ENCODE results near the gene REG1A. TPM values are rescaled to one million over a fixed set of nuclear protein-coding genes. Genes with fewer than 3 reads are reported as not detected.

The REG1A gene
- not detected in 2 replicates for total RNA-seq (2011; cell fraction: chromatin; rRNA removed; ENCODE audit: low replicate concordance)
- total RNA-seq (2011; cell fraction: nucleolus; rRNA removed): not detected in 2 replicates
- total RNA-seq (2011; cell fraction: nucleoplasm; rRNA removed): not detected in 2 replicates
- total RNA-seq (2014; rRNA removed) (not detected in 2 replicates), total RNA-seq (2014; rRNA removed; fragmentation: Illumina TruSeq; extraction: Trizol) (not detected in 2 replicates), total RNA-seq (2015; rRNA removed; fragmentation: Illumina TruSeq; extraction: Trizol) (not detected in 2 replicates), total RNA-seq (2021) (3.1 and 4.9 TPM in 2 replicates), polyA plus RNA-seq (2011; rRNA removed) (not detected in 2 replicates), polyA plus RNA-seq (2014; fragmentation: Illumina TruSeq; extraction: Trizol) (not detected in 2 replicates), polyA plus RNA-seq (2014; fragmentation: Nextera tagmentation; extraction: Ambion mirVana) (not detected), polyA plus RNA-seq (2014; rRNA removed) (not detected in 2 replicates), polyA minus RNA-seq (2011; rRNA and poly(A)+ RNA removed) (not detected in 2 replicates), Bru-seq, nascent RNA (not detected), BruChase-seq, experiment 1, labeled RNA remaining after a 2-hour chase (not detected), BruChase-seq, experiment 2, labeled RNA remaining after a 6-hour chase (not detected)
- not detected in 2 replicates for polyA plus RNA-seq (2011; cell fraction: cytosol; rRNA removed)
- not detected in 2 replicates for polyA plus RNA-seq (2011; cell fraction: nucleus; rRNA removed)
- not detected in 2 replicates for polyA plus RNA-seq (2012)
- not detected in 2 replicates for polyA minus RNA-seq (2011; cell fraction: cytosol; rRNA and poly(A)+ RNA removed)
- not detected in 2 replicates for polyA minus RNA-seq (2011; cell fraction: nucleus; rRNA and poly(A)+ RNA removed)
- long read RNA-seq, experiment 1: 0 reads
- long read RNA-seq, experiment 2: 0 reads
- long read RNA-seq, experiment 3: 0 reads

GRCh38 chr2:79120194-79120713, at the start of gene REG1A:
REG1A (plus strand) TSS chr2:79120488; CDS start chr2:79120862, 374 bp downstream.
- no peak within 1 kb of the TSS for H2AFZ ChIP-seq (ENCODE audit: low read depth, low read length)
- POLR2A ChIA-PET: no interaction called here
- no peaks in the 10 kb centered on the region for H4K20me1 ChIP-seq (replicated peaks; ENCODE audit: control insufficient read depth, insufficient read depth, low read length)
- no peak within 1 kb of the TSS for H3K4me3 ChIP-seq
- TF ChIP-seq SIRT6 (IDR thresholded peaks at IDR 0.05; ENCODE audit: low read depth, low read length) (no peak), SRSF3 (IDR thresholded peaks at IDR 0.05; ENCODE audit: insufficient read depth, low read length) (no peak), TGIF2 (CRISPR knock-in tag; IDR thresholded peaks at IDR 0.05) (no peak), MCM7 (IDR thresholded peaks at IDR 0.05) (no peak), CTCFL (IDR thresholded peaks at IDR 0.05; ENCODE audit: borderline replicate concordance, insufficient read depth, low read depth, low read length, poor library complexity, severe bottlenecking) (no peak), SMARCE1 (IDR thresholded peaks at IDR 0.05) (no peak)
- TF ChIP-seq, protein P1, sequence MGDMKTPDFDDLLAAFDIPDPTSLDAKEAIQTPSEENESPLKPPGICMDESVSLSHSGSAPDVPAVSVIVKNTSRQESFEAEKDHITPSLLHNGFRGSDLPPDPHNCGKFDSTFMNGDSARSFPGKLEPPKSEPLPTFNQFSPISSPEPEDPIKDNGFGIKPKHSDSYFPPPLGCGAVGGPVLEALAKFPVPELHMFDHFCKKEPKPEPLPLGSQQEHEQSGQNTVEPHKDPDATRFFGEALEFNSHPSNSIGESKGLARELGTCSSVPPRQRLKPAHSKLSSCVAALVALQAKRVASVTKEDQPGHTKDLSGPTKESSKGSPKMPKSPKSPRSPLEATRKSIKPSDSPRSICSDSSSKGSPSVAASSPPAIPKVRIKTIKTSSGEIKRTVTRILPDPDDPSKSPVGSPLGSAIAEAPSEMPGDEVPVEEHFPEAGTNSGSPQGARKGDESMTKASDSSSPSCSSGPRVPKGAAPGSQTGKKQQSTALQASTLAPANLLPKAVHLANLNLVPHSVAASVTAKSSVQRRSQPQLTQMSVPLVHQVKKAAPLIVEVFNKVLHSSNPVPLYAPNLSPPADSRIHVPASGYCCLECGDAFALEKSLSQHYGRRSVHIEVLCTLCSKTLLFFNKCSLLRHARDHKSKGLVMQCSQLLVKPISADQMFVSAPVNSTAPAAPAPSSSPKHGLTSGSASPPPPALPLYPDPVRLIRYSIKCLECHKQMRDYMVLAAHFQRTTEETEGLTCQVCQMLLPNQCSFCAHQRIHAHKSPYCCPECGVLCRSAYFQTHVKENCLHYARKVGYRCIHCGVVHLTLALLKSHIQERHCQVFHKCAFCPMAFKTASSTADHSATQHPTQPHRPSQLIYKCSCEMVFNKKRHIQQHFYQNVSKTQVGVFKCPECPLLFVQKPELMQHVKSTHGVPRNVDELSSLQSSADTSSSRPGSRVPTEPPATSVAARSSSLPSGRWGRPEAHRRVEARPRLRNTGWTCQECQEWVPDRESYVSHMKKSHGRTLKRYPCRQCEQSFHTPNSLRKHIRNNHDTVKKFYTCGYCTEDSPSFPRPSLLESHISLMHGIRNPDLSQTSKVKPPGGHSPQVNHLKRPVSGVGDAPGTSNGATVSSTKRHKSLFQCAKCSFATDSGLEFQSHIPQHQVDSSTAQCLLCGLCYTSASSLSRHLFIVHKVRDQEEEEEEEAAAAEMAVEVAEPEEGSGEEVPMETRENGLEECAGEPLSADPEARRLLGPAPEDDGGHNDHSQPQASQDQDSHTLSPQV (IDR thresholded peaks at IDR 0.05): no peak
- no peaks in the 10 kb centered on the region for H3K4me1 ChIP-seq (replicated peaks in 1 of 2; ENCODE audit: control insufficient read depth in 2 of 2, insufficient read depth in 2 of 2, low read length in 2 of 2)
- no peaks in the 10 kb centered on the region for H3K9me1 ChIP-seq (ENCODE audit: control insufficient read depth, insufficient read depth, low read length)
- no peaks in the 10 kb centered on the region for H3K9me3 ChIP-seq (replicated peaks; ENCODE audit: control insufficient read depth, insufficient read depth, low read depth, low read length)
- CTCF ChIA-PET (ENCODE audit: low intra/inter-chr PET ratio): no interaction called here
- no peaks in the 10 kb centered on the region for H3K27me3 ChIP-seq (ENCODE audit: control insufficient read depth in 2 of 2, insufficient read depth in 2 of 2, low read length in 2 of 2)
- no peak within 1 kb of the TSS for H3K4me2 ChIP-seq (ENCODE audit: insufficient read depth, low read length)
- no TSS peak for BruUV-seq (replicated peaks)
- 0% methylated on average over 6 of the region's 6 CpGs for WGBS (ENCODE audit: insufficient coverage, low coverage, missing lambda C conversion rate)
- DNase-seq (ENCODE audit: extremely low read depth in 1 of 4, low spot score in 3 of 4) (no peak), FAIRE-seq (no peak), ATAC-seq (no peak)
- H3K79me2 ChIP-seq (ENCODE audit: control insufficient read depth, insufficient read depth, low read length): no peaks in the 10 kb centered on the region
- intact Hi-C loops (cut with micrococcal nuclease) (no loop called here), in situ Hi-C loops (cut with MboI) (no loop called here)
- no peaks in the 10 kb centered on the region for H3K36me3 ChIP-seq (ENCODE audit: control insufficient read depth, insufficient read depth, low read length)
- H3K9ac ChIP-seq (ENCODE audit: insufficient read depth in 1 of 2, low read depth in 2 of 2, low read length in 2 of 2): no peak within 1 kb of the TSS
- H3K27ac ChIP-seq (ENCODE audit: extremely low read depth, low read depth, low read length): no peak within 1 kb of the TSS

All from K562 (cell line).